GM23248 (cell line): Measurements from ENCODE around the gene HELB.

Experiments
- EZH2 ChIP-seq: fragments of 200-600 bp; sonication (generic); IDR thresholded peaks from 2 replicates; pipeline ENCODE4 v1.6.1; 2018; ENCODE audit warnings: antibody characterized with exemption, mild to moderate bottlenecking; ENCODE audit not compliant: insufficient read depth, poor library complexity, severe bottlenecking
- EZH2phosphoT487 ChIP-seq: fragments of 200-600 bp; sonication (generic); IDR thresholded peaks from 2 replicates; pipeline ENCODE4 v1.6.1; 2018; ENCODE audit warnings: antibody characterized with exemption, moderate library complexity, mild to moderate bottlenecking, low read depth; ENCODE audit not compliant: insufficient read depth

DNA sequence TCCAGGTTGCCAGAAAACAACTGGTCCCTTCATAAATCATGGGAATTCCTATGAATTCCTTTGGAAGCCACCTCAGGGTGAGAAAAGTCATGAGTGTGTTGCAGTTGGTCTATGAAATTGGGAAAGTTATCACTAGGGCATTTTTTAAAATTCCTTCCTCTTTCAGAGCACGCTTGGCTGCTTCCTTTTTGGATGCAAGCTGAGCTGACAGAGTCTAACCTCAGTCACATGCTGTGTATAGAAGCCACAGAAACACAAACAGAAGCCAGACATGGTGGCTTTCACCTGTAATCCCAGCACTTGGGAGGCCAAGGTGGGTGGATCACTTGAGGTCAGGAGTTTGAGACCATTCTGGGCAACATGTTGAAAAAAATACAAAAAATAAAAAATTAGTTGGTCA lies 21.7 kb upstream of the HELB start:
- TF ChIP-seq EZH2phosphoT487: no peak
- TF ChIP-seq EZH2: no peak
